HG02981 (cell line): Measurements from ENCODE around the gene CHP2.

Experiments
- ATAC-seq: cut with Tn5 transposase; IDR thresholded peaks from one replicate; pipeline ENCODE4 v1.9.1; 2021; ENCODE audit warnings: mild to moderate bottlenecking, moderate library complexity; ENCODE audit not compliant: unreplicated experiment

Gene CHP2

DNA sequence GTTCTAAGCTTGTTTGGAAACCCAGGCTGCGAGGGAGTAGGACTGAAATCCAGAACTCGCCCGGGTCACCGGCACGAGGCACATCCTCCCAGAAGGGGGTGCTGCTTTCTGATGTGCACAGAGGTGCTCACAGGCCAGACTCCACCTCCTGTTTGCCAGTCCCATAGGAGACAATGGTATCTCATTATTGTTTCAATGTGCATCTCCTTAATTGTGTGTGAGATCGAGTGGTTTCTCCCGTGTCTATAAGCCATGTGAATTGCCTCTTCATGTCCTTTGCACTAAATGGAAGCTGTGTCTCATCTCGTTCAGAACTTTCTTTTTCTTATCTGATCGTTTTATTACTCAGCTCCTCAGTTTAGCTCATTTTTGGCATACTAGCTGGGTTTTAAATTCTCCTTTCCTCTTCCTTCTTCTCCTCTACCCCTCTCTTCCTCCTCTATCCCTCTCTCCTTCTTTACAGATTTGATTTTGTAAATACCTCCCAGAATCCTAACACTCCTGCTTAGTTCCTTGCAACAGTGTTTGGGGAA, 48.8 kb downstream of the CHP2 start:
- ATAC-seq: peak; percentile 68

DNA sequence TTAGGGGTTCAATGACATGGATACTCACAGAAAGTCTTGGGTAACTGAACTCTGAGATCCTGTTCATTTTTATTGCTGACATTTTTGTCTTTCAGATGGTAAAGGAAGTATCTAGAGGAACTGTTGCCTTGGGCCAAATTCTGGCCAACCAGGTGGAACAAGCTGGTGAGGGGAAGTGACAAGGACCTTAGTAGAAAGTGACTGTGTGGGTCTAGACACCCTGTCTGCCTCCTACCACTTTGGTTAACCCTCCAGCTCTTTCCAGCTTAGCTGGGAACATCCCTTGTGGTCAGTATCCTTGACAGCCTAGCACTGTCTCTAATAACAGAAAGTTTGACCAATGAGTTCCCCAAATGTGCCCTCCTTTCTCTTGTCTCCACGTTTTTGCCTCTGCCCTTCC, 52.2 kb downstream of the CHP2 start:
- ATAC-seq: no peak
